GM20000 (cell line): Measurements from ENCODE around the gene PLEKHH2.

ENCODE experiments used
- DNase-seq: peaks from one replicate; pipeline ENCODE4 v3.0.0; 2012; ENCODE audit warnings: low spot score
- CTCF ChIP-seq: IDR thresholded peaks from 2 replicates; pipeline ENCODE4 v1.5.1; 2012; ENCODE audit warnings: mild to moderate bottlenecking, control low read depth; ENCODE audit errors: extremely low read depth, missing control alignments

Gene PLEKHH2

GRCh38 chr2:43766006-43766405 lies 128.9 kb downstream of the PLEKHH2 start:
- no peak for TF ChIP-seq CTCF
- no peak for DNase-seq

DNA sequence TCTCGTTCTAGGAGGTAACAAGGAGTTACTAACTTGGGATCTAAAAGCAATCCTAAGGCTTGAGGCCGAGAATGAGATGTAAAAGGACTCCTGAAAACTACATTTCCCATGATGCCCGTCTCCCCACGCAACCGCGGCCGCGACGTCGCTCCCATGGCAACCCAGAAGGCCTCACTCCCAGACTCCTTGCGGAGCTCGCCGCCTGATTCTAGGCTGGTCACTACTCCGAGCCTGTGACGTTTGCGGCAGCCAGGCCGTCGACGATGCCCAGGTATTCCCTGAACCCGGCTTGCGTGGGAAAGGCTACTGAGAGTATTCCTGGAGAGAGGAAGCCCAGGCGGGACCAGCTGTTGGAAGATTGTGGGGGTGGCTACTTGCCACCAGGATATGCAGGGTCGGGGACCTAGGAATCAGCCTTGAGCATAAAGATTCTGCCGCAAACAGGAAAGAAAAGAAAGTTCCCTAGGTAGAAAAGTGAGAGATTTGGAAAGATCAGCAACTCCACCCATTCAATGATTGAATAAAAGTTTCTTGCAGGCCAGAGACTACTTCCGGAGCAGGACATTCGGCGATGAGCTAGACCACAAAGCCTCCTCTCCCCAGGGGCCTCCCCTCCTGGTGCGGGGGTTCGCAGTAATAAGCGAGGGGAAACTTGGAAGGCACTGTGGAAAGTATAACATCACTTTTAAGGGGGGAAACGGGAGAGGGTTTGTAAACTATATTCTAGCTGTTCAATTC lies 137.0 kb downstream of the PLEKHH2 start, which contains the start of gene DYNC2LI1:
Gene DYNC2LI1 (plus strand): TSS at position 164 of the 738 bp plus-strand sequence. CDS start 100 bp downstream, at position 264.
- peak; percentile 85 for DNase-seq
- TF ChIP-seq CTCF = no peak

- no peak for TF ChIP-seq CTCF
- no peak for DNase-seq
These were observed 137.6 kb downstream of the PLEKHH2 start for GRCh38 chr2:43774617-43775016.

DNA sequence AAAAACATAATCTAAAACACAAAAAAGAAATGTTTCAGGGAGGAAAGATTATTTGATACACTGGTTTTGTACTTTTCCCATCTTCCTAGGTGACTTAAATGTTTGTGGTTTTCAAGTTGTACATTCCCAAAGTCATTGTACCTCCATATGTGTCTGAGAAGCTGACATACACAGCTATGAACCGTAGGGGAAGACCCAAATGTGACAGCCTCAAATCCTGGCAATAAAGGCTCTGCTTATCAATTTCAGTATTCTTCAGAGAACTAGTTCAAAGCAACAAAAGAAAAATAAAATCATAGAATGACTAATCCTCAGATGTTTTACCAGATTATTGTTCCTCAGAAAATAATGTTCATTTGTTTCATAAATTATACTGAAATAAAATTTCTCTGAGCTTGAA lies 139.3 kb downstream of the PLEKHH2 start:
- TF ChIP-seq CTCF = no peak
- DNase-seq = no peak

DNA sequence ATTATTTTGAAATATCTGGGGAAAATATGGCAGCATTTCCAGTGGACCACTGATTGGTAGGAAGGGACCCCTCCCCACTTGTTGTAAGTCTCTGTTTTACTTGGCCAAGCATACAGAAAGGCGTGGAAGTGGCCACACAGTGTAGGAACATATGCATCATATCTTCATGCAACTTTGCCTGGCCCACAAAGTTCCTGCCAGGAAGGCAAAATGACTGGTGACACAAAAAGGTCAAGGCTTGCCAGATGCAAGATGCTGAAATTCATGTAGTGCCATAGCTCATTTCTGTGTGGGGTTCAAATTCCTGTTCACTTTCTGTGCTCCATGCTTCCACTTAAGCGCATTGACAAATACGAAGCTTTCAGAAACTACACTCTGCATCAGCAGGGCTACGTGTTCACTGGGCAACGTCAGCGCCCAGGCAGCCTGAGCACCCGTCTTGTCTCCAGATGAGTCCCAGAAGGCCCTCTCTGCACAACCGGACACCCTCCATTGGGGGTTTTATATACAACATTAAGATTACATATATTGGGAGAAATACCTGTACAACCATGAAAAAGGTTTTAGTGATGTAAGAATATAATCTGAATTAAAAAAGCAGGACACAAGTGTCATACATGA lies 140.4 kb downstream of the PLEKHH2 start:
- no peak for DNase-seq
- TF ChIP-seq CTCF = no peak

DNA sequence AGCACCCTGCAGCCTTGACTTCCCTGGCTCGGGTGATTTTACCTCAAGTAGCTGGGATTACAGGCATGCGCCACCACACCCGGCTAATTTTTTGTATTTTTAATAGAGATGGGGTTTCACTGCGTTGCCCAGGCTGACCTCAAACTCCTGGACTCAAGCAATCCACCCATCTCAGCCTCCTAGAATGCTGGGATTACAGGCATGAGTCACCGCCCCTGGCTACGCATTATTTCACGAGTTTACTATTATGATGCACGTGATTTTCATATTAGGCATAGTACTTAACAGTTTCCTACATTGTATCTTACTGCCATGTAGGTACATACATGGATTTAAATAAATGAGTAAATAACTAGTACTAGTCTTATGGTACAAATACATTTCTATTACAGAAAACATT lies 141.2 kb downstream of the PLEKHH2 start:
- DNase-seq = no peak
- no peak for TF ChIP-seq CTCF

GRCh38 chr2:43787895-43788294 lies 150.8 kb downstream of the PLEKHH2 start:
- TF ChIP-seq CTCF = no peak
- no peak for DNase-seq
